AG04449 (cell line): ENCODE measurements around the gene CX3CL1.

ENCODE experiments used
- CTCF ChIA-PET: fragments of 350-600 bp; formaldehyde crosslinking; extraction: SDS; loops from one replicate; lab custom pipeline; 2021; ENCODE audit warnings: antibody characterized with exemption; lab: Yijun Ruan, JAX
- POLR2A ChIA-PET: fragments of 400-600, 350-600 bp; formaldehyde crosslinking; extraction: SDS; loops from one replicate; lab custom pipeline; 2020; ENCODE audit warnings: antibody characterized with exemption, inconsistent platforms; lab: Yijun Ruan, JAX
- DNase-seq: peaks from one replicate; pipeline ENCODE4 v3.0.0-alpha.2; 2010; ENCODE audit warnings: low read depth, low spot score
- H3K4me3 ChIP-seq: 2 replicates; pipeline ENCODE4 v1.5.1; 2011; ENCODE audit warnings: low read depth, mild to moderate bottlenecking, control low read depth, low read length
- TF ChIP-seq, protein P1 (sequence below): IDR thresholded peaks from one replicate; pipeline ENCODE4 v1.5.1; 2011; ENCODE audit warnings: mild to moderate bottlenecking, moderate library complexity, low read length, control low read depth, inconsistent platforms; ENCODE audit not compliant: insufficient read depth; ENCODE audit errors: missing control alignments

CX3CL1 gene

GRCh38 chr16:57361404-57361803 is 10.9 kb upstream of the CX3CL1 start:
- POLR2A ChIA-PET: no interaction called here
- CTCF ChIA-PET: interaction anchor here (1.6 kb wide), 1 partner anchor 59 kb away, joined by 4 read pairs; no protein-coding TSS in a partner anchor
- H3K4me3 ChIP-seq: no peak overlapping the region
- DNase-seq: no peak
- TF ChIP-seq, protein P1, sequence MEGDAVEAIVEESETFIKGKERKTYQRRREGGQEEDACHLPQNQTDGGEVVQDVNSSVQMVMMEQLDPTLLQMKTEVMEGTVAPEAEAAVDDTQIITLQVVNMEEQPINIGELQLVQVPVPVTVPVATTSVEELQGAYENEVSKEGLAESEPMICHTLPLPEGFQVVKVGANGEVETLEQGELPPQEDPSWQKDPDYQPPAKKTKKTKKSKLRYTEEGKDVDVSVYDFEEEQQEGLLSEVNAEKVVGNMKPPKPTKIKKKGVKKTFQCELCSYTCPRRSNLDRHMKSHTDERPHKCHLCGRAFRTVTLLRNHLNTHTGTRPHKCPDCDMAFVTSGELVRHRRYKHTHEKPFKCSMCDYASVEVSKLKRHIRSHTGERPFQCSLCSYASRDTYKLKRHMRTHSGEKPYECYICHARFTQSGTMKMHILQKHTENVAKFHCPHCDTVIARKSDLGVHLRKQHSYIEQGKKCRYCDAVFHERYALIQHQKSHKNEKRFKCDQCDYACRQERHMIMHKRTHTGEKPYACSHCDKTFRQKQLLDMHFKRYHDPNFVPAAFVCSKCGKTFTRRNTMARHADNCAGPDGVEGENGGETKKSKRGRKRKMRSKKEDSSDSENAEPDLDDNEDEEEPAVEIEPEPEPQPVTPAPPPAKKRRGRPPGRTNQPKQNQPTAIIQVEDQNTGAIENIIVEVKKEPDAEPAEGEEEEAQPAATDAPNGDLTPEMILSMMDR: no peak

- H3K4me3 ChIP-seq: no peak overlapping the region
- TF ChIP-seq, protein P1: no peak
- no peak for DNase-seq
- CTCF ChIA-PET: no interaction called here
- POLR2A ChIA-PET: no interaction called here
Observed at GRCh38 chr16:57364143-57364542, 8.1 kb upstream of the CX3CL1 start.

GRCh38 chr16:57366544-57367040 is 5.7 kb upstream of the CX3CL1 start:
- no peak overlapping the region for H3K4me3 ChIP-seq
- ChIA-PET POLR2A (no interaction called here), CTCF (interaction anchor here (1.0 kb wide), 1 partner anchor 51 kb away, joined by 3 read pairs; no protein-coding TSS in a partner anchor)
- no peak for DNase-seq
- TF ChIP-seq, protein P1: no peak

DNA sequence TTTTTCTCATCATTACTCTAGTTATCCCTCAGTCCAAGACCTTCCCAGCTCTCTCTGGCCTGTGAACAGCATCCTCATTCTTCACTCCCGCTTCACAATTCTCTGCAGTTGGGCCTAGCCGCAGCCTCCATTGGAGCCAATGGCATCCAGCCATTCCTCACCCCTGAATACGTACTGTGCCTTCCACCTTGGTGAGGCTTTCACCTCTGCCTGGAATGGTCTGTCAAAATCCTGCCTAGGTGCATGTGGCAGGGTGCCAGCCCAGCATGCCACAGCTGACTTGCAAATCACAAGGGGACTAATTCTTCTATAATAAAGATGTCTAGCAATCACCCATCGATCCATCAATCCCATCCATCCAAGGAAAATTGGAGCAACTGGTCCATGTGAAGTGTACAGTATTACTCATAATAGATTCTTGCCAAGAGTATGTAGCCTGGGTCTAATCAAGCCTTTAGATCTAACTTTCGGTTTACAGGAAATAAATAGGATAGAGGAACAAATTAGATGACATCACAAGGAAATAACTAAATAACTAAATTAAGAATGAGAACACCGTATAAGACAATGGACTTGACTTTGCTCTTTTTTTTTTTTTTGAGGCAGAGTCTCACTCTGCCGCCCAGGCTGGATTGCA is 5.1 kb upstream of the CX3CL1 start:
- no peak for DNase-seq
- TF ChIP-seq, protein P1: no peak
- H3K4me3 ChIP-seq: no peak overlapping the region
- ChIA-PET CTCF (interaction anchor here (1.0 kb wide), 1 partner anchor 50 kb away, joined by 3 read pairs; no protein-coding TSS in a partner anchor), POLR2A (no interaction called here)

- no peak overlapping the region for H3K4me3 ChIP-seq
- POLR2A ChIA-PET: no interaction called here
- CTCF ChIA-PET: interaction anchor here (1.1 to 2.9 kb wide), 2 partner anchors 46 to 148 kb away, joined by 3 to 17 read pairs; no protein-coding TSS in a partner anchor
- TF ChIP-seq, protein P1: no peak
- no peak for DNase-seq
Observed at GRCh38 chr16:57371494-57372371, 557 bp upstream of the CX3CL1 start.
